Activated CD4-positive, alpha-beta memory T cell treated with anti-CD3 and anti-CD28 coated beads, Interleukin-2, amount 10 ng/mL, durations not matched to agents 7 days and 5 days (primary cell): ENCODE data around the gene MLXIP. TPM values are rescaled to one million over a fixed set of nuclear protein-coding genes. Genes with fewer than 3 reads are reported as not detected.
"Not testable (repeated sequence)": the region's sequence is repeated elsewhere in the genome, so short reads cannot be mapped to it uniquely, and the experiment has no call there.

ENCODE experiments used
- CTCF ChIA-PET: fragments of 350-600 bp; sonication (Branson Sonifier 250); formaldehyde crosslinking; loops from one replicate; lab custom pipeline; 2021; ENCODE audit warnings: antibody characterized with exemption, inconsistent platforms; lab: Charles Lee
- POLR2A ChIA-PET: fragments of 350-600 bp; sonication (Branson Sonifier 250); formaldehyde crosslinking; loops from one replicate; lab custom pipeline; 2021; ENCODE audit warnings: antibody characterized with exemption; lab: Charles Lee
- DNase-seq: peaks from one replicate; pipeline ENCODE4 v3.0.0-alpha.2; 2020
- H3K27ac Mint-ChIP-seq: one replicate; pipeline ENCODE4 v1.8.0; 2021; ENCODE audit warnings: mild to moderate bottlenecking, mixed read lengths
- H3K27me3 Mint-ChIP-seq: one replicate; pipeline ENCODE4 v1.8.0; 2021; ENCODE audit warnings: mixed read lengths
- H3K36me3 Mint-ChIP-seq: one replicate; pipeline ENCODE4 v1.8.0; 2021; ENCODE audit warnings: low read depth, mixed read lengths
- H3K4me1 Mint-ChIP-seq: one replicate; pipeline ENCODE4 v1.8.0; 2021; ENCODE audit warnings: mixed read lengths
- H3K4me3 Mint-ChIP-seq: one replicate; pipeline ENCODE4 v1.8.0; 2021; ENCODE audit warnings: mild to moderate bottlenecking, mixed read lengths
- H3K9me3 Mint-ChIP-seq: one replicate; pipeline ENCODE4 v1.8.0; 2021; ENCODE audit warnings: mixed read lengths
- total RNA-seq, 2 experiments: library from RNA; stranded (reverse); gene quantifications; one replicate each; pipeline ENCODE4 v1.2.3, GENCODE V29; 2021

The MLXIP gene
- total RNA-seq, 2 experiments from 2014 or later = 26.0 to 29.6 TPM

DNA sequence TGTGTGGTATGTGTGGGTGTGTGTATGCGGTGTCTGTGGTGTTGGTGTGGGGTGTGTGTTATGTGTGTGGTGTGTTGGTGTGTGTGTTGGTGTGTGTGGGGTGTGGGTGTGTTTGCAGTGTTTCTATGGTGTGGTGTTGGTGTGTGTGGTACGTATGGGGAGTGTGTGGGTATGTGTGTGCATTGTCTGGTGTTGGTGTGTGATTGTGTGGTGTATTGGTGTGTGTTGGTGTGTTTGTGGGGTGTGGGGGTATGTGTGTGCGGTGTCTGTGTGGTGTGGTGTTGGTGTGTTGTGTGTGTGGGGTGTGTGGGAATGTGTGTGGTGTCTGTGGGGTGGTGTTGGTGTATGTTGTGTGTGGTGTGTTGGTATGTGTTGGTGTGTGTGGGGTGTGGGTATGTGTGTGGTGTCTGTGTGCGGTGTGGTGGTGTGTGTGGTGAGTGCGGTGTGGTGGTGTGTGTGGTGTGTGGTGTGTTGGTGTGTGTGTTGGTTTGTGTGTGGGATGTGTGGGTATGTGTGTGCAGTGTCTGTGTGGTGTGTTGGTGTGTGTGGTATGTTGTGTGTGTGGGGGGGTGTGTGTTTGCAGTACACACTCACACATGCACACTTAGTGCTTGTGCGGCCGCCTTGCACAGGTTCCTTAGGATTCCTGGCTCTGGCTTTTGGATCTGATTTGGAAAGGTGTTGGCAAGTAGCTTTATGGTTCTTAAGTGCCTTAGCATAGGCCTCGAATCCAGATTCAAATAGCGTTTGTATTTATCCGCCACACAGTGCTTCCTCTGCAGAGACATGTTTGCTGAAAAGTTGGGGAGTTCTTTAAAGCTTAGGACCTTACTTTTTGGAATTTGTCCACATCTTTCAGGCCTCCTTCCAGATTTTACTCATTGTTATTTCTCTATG lies 16.4 kb downstream of the MLXIP start:
- DNase-seq = no peak
- Mint-ChIP-seq H3K9me3 (no peaks in the 10 kb centered on the region), H3K36me3 (peaks cover 9% of the 10 kb centered on the region), H3K27me3 (no peaks in the 10 kb centered on the region), H3K4me1 (peaks cover 26% of the 10 kb centered on the region), H3K4me3 (no peak overlapping the region), H3K27ac (no peak overlapping the region)
- ChIA-PET CTCF (interaction anchor here (1.0 kb wide), 1 partner anchor 15 kb away, joined by 3 read pairs; no protein-coding TSS in a partner anchor), POLR2A (interaction anchor here (1.5 to 2.4 kb wide), 2 partner anchors 12 to 14 kb away, joined by 5 to 10 read pairs; no protein-coding TSS in a partner anchor)

DNA sequence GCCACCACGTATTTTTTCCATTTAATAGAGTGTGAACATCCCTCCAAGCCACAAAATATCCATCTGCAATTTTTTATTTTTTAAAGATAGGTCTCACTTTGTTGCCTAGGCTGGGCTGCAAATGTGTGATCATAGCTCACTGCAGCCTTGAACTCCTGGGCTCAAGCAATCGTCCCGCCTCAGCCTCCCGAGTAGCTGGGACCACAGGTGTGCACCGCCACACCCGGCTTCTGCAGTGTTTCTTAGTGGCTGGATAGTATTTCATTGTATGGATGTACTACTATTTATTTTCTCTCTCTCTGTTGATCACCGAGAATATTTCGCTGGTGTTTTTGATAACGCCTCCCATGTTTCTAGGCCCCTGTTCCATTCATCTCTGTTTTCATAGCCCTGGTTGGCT lies 17.5 kb downstream of the MLXIP start:
- Mint-ChIP-seq H3K27me3 (no peaks in the 10 kb centered on the region), H3K36me3 (peaks cover 6% of the 10 kb centered on the region), H3K9me3 (no peaks in the 10 kb centered on the region), H3K4me3 (no peak overlapping the region), H3K27ac (no peak overlapping the region), H3K4me1 (peaks cover 32% of the 10 kb centered on the region)
- DNase-seq = no peak
- CTCF ChIA-PET = interaction anchor here (0.6 to 1.0 kb wide), 3 partner anchors 11 to 916 kb away, joined by 3 read pairs; no protein-coding TSS in a partner anchor
- POLR2A ChIA-PET = interaction anchor here (1.3 to 2.4 kb wide), 3 partner anchors 11 to 15 kb away, joined by 3 to 10 read pairs (median 5); no protein-coding TSS in a partner anchor

DNA sequence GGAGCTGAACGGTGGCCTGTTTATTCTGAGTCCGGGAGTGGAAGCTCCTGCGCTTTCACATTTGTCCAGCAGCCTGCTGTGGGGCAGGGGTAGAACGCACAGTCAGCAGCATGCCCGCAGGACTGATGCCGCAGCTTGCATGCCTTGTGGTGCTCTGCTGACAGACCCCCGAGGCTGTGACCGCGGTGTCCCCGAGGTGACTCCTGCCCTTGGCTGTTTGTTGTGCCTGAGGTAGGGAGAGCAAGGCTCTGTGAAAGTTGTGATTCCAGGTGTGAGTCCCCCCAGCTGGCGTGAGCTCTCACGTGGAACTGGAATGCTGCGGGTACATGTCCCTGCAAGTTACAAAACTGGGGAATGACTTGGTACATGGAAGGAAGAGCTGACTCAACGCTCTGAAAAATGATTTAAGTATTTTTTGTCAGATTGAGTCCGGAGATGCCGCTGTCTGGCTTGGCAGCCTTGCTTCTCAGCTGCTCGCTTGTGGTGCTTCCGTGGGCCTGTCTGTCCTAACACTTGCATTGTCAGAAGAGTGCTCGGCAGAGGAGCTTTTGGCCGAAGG lies 18.1 kb downstream of the MLXIP start:
- Mint-ChIP-seq H3K4me1 (peaks cover 32% of the 10 kb centered on the region), H3K9me3 (no peaks in the 10 kb centered on the region), H3K27ac (no peak overlapping the region), H3K4me3 (no peak overlapping the region), H3K36me3 (peaks cover 3% of the 10 kb centered on the region), H3K27me3 (no peaks in the 10 kb centered on the region)
- no peak for DNase-seq
- ChIA-PET POLR2A (interaction anchor here (1.3 to 2.4 kb wide), 4 partner anchors 8 to 16 kb away, joined by 3 to 10 read pairs (median 6); no protein-coding TSS in a partner anchor), CTCF (interaction anchor here (0.9 kb wide), 1 partner anchor 10 kb away, joined by 3 read pairs; no protein-coding TSS in a partner anchor)

DNA sequence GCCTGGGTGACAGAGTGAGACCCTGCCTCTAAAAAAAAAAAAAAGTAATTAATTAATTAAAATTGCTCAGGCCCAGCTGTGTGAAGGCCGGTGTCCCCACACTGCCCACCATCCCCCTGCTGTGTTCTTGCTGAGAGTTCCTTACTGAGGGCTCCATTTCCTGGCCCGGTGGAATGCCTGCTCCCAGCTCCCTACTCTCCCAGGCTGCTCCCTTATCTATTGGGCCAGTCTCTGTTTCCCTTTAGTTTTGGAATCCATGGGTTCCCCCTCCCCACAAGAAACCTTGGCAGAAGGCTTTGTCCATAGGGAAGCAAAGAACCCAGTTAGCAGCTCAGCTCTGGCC lies 19.0 kb downstream of the MLXIP start:
- H3K4me3 Mint-ChIP-seq = no peak overlapping the region
- no peaks in the 10 kb centered on the region for H3K27me3 Mint-ChIP-seq
- no peaks in the 10 kb centered on the region for H3K9me3 Mint-ChIP-seq
- H3K36me3 Mint-ChIP-seq = peaks cover 3% of the 10 kb centered on the region
- H3K4me1 Mint-ChIP-seq = peaks cover 34% of the 10 kb centered on the region
- POLR2A ChIA-PET = interaction anchor here (0.5 to 1.9 kb wide), 2 partner anchors 9 to 1977 kb away, joined by 4 to 8 read pairs; no protein-coding TSS in a partner anchor
- CTCF ChIA-PET = interaction anchor here (1.0 kb wide), 1 partner anchor 29 kb away, joined by 3 read pairs; no protein-coding TSS in a partner anchor
- DNase-seq = no peak
- no peak overlapping the region for H3K27ac Mint-ChIP-seq

DNA sequence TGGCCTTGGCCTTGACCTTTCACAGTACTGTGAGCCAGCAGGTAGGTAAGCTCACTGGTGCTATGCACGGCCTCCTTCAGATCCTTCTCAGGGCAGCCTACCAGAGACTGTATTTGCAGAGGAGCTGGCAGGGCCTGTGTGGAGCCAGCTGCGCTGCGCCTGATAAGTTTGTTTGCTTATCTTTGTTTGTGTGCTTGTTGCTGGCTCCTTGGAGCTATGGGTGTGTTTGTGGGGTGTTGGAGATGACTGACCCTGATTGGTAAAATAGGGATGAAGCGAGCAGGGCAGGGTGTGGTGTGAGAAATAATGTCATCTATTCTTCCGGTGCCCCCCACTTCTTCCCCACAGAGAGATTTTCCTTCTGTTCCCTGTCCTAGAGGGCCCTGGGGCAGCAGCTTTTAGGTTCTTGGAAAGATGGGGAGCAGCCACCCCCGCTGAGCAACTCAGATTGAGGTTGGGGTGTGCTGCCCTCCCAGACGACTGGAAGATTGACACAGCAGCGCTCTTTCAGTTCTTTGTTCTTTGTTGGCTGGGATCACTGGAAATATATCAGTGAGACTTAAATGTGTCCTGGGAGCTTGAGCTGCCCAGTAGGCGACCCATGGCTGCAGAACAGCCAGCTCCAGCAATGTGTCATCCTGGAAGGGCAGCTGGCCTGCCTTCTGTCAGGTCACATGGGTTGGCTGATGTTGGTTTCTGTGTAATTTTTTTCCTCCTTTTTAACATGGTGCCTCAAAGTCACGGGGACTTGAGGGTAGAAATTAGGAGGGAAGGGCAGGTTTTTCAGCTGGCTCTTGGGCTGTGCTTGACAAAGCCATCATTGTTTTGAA lies 19.6 kb downstream of the MLXIP start:
- POLR2A ChIA-PET = interaction anchor here (0.5 to 2.3 kb wide), 3 partner anchors 10 to 1978 kb away, joined by 4 to 8 read pairs (median 8); no protein-coding TSS in a partner anchor
- CTCF ChIA-PET = interaction anchor here (1.0 kb wide), 1 partner anchor 30 kb away, joined by 3 read pairs; no protein-coding TSS in a partner anchor
- DNase-seq = no peak
- Mint-ChIP-seq H3K4me3 (no peak overlapping the region), H3K36me3 (peaks cover 6% of the 10 kb centered on the region), H3K27ac (no peak overlapping the region), H3K4me1 (peaks cover 34% of the 10 kb centered on the region), H3K9me3 (no peaks in the 10 kb centered on the region), H3K27me3 (no peaks in the 10 kb centered on the region)

DNA sequence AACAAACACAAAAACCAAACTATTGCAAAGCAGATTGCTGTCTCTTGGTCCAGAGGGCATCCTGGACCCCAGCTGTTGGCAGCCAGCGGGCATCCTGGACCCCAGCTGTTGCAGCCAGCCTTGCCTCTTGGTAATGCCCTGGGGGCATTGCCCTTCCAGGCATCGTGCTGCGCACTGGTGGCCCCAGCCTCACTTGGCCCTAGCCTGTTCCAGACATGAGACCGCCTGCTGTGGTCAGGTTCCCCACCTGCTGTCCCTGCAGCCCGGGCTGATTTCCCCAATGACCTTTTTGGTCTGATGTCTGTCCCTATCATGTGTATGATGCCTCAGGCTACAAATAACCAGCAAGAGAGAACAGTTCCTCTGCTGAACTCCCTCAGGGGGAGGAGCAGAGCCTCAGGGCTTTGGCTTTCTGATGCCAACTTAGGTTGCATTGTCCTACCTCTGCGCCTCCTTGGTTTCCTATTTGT lies 20.8 kb downstream of the MLXIP start:
- POLR2A ChIA-PET = interaction anchor here (0.9 to 2.3 kb wide), 2 partner anchors 17 to 18 kb away, joined by 5 to 8 read pairs; no protein-coding TSS in a partner anchor
- Mint-ChIP-seq H3K4me3 (no peak overlapping the region), H3K27me3 (no peaks in the 10 kb centered on the region), H3K27ac (no peak overlapping the region), H3K36me3 (peaks cover 6% of the 10 kb centered on the region), H3K9me3 (no peaks in the 10 kb centered on the region), H3K4me1 (peaks cover 37% of the 10 kb centered on the region)
- DNase-seq = no peak
- CTCF ChIA-PET = interaction anchor here (1.6 kb wide), 1 partner anchor 44 kb away, joined by 5 read pairs; no protein-coding TSS in a partner anchor

DNA sequence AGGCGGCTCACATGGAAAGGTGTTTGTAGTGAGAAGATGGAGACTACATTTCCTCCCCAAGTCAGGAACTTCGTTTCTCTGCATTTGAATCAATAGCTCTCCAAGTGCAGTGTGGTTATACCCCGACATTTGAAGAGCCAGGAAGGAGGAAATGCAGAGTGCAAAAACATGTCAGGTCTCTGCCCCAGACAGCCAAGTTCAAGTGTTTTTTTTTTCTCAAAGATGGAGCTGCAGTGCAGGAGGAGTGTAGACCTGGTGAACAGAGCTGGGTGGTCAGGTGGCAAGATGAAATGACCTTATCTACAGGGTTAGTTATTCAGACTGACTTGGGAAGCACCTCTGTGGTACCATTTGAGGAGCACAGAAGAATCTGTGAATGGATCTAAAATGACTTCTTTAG lies 21.3 kb downstream of the MLXIP start:
- Mint-ChIP-seq H3K27ac (peak overlapping the region; percentile 62), H3K36me3 (peaks cover 9% of the 10 kb centered on the region), H3K4me3 (no peak overlapping the region), H3K9me3 (no peaks in the 10 kb centered on the region), H3K27me3 (no peaks in the 10 kb centered on the region), H3K4me1 (peaks cover 41% of the 10 kb centered on the region)
- ChIA-PET POLR2A (interaction anchor here (0.9 to 2.3 kb wide), 2 partner anchors 17 to 19 kb away, joined by 5 to 8 read pairs; no protein-coding TSS in a partner anchor), CTCF (interaction anchor here (0.8 to 1.6 kb wide), 2 partner anchors 23 to 45 kb away, joined by 3 to 5 read pairs; no protein-coding TSS in a partner anchor)
- DNase-seq = no peak

DNA sequence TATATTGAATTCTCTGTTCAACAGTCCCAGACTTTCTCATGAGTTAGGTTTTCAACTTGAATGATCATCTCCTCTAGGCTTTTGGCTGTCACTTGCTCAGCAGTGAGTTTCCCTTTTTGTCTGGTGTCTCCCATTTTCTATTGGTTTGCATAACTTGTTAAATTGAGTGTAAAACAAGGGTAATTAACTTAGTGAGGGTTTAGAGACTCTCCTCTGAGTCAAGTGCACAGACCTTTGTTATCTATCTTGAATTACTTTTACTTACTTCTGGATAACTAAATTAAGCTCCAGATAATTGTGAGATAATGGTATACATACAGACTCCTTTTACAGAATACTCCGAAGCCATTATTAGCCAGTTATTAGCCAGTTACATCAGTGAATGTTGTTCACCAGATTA lies 22.0 kb downstream of the MLXIP start:
- Mint-ChIP-seq H3K27ac (no peak overlapping the region), H3K27me3 (no peaks in the 10 kb centered on the region), H3K4me3 (no peak overlapping the region), H3K9me3 (no peaks in the 10 kb centered on the region), H3K4me1 (peaks cover 44% of the 10 kb centered on the region), H3K36me3 (peaks cover 10% of the 10 kb centered on the region)
- POLR2A ChIA-PET = interaction anchor here (2.3 kb wide), 1 partner anchor 18 kb away, joined by 8 read pairs; no protein-coding TSS in a partner anchor
- CTCF ChIA-PET = interaction anchor here (0.6 to 1.6 kb wide), 3 partner anchors 23 to 1572 kb away, joined by 3 to 5 read pairs (median 3); no protein-coding TSS in a partner anchor
- DNase-seq = no peak

DNA sequence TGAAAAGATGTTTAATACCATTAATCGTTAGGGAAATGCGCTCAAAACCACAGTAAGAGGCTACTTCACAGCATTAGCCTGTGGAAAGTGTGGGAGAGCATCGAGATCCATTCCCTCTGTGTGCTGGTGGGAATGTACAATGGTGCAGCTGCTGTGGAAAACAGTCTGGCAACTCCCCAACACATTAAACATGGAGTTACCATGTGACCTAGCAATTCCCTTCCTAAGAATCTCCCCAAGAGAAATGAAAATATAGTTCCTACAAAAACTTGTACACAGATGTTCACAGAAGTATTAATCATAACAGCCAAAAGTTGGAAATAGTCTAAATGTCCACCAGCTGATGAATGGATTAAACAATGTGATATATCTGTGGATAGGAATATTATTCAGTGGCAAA lies 23.8 kb downstream of the MLXIP start:
- no peak for DNase-seq
- Mint-ChIP-seq H3K27me3 (no peaks in the 10 kb centered on the region), H3K27ac (no peak overlapping the region), H3K4me3 (no peak overlapping the region), H3K4me1 (peaks cover 57% of the 10 kb centered on the region), H3K9me3 (no peaks in the 10 kb centered on the region), H3K36me3 (peaks cover 10% of the 10 kb centered on the region)
- ChIA-PET POLR2A (no interaction called here), CTCF (interaction anchor here (1.4 kb wide), 1 partner anchor 9 kb away, joined by 3 read pairs; no protein-coding TSS in a partner anchor)

DNA sequence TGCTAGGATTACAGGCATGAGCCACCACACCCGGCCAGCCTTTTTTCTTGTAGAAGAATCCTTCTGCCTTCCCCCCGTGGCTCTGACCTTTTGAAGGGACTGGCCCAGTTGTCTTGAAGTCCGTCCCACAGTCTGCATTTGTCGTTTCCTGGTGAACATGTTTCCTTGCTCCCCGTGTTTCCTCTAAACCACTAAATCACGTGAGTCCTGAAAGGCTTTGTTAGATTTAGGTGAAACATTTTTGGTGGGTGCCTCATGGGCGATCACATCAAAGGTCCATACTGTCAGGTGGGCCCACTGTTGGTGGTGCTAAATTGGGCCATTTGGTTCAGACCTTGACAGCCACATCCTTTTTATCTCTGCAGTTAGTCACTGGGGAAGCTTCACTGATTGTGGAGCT lies 26.3 kb downstream of the MLXIP start:
- no peak for DNase-seq
- no peak overlapping the region for H3K4me3 Mint-ChIP-seq
- H3K9me3 Mint-ChIP-seq = no peaks in the 10 kb centered on the region

DNA sequence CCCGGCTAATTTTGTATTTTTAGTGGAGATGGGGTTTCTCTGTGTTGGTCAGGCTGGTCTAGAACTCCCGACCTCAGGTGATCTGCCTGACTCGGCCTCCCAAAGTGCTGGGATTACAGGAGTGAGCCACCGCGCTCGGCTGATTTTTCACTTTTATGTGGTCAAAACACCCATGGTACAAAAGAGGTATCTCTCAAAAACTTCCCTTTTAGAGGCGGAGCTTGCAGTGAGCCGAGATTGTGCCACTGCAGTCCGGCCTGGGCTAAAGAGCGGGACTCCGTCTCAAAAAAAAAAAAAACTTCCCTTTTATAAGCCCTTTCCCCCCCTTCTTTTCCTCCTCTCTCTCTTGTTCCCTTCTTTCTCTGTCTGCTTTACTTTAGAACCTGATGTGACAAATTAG lies 26.9 kb downstream of the MLXIP start:
- not testable (repeated sequence) for H3K9me3 Mint-ChIP-seq, H3K4me3 Mint-ChIP-seq, H3K27ac Mint-ChIP-seq, DNase-seq, H3K27me3 Mint-ChIP-seq
- Mint-ChIP-seq H3K36me3 (peaks cover 10% of the 10 kb centered on the region), H3K4me1 (peaks cover 56% of the 10 kb centered on the region)
- ChIA-PET CTCF (interaction anchor here (0.7 to 1.2 kb wide), 3 partner anchors 17 to 184 kb away, joined by 3 to 7 read pairs (median 3); no protein-coding TSS in a partner anchor), POLR2A (interaction anchor here (0.6 to 1.6 kb wide), 2 partner anchors 24 to 402 kb away, joined by 3 to 10 read pairs; no protein-coding TSS in a partner anchor)

More for the DNA sequence above, 26.3 kb downstream of the MLXIP start:
- peaks cover 10% of the 10 kb centered on the region for H3K36me3 Mint-ChIP-seq
- CTCF ChIA-PET = interaction anchor here (1.0 to 1.2 kb wide), 2 partner anchors 17 to 49 kb away, joined by 3 to 7 read pairs; no protein-coding TSS in a partner anchor
- no peaks in the 10 kb centered on the region for H3K27me3 Mint-ChIP-seq
- POLR2A ChIA-PET = interaction anchor here (1.6 kb wide), 1 partner anchor 24 kb away, joined by 10 read pairs; no protein-coding TSS in a partner anchor
- H3K27ac Mint-ChIP-seq = no peak overlapping the region
- peaks cover 59% of the 10 kb centered on the region for H3K4me1 Mint-ChIP-seq
